ENCODE data around the gene AATF. TPM values are rescaled to one million over a fixed set of nuclear protein-coding genes. Genes with fewer than 3 reads are reported as not detected.

Gene AATF
- total RNA-seq, 1 donor from 2014 or later: 48.0 TPM

DNA sequence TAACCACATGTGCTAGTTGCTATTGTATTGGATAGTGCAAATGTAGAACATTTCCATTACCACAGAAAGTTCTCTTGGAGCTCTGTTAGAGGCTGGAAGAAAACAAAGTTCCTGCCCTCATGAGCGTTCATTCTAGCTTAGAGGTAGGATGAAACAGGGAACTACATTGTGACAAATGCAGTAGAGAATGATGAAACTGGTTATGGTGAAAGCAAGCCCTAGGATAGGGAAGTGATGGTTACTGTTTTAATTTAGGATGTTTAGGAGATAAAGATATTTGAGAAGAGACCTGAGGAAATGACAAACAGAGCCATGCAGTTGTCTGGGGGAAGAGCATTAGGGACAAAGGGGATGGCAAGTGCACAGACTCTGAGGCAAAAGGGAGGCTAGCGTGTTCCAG lies 50.7 kb downstream of the AATF start:
- Mint-ChIP-seq H3K36me3 (peaks cover 74% of the 10 kb centered on the region), H3K9me3 (peaks cover 13% of the 10 kb centered on the region), H3K27me3 (no peaks in the 10 kb centered on the region)

DNA sequence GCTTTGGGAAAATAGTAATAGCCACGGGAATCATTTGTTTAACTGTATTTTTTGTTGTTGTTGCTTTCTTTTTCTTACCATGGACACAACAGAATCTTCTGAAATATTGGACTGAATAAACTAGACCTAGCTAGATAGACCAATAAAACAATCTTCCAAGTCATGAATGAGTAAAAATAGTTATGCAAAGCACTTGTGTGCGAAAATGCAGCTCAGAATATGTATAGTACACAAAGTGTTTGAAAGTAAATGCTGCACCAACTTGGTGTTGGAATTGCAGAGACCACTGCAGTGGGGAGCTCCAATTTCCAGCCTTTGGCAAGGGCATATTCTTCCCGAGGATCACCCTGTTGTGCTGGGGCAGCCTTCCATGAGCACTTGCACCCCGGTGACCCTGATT lies 68.0 kb downstream of the AATF start:
- Mint-ChIP-seq H3K27me3 (no peaks in the 10 kb centered on the region), H3K36me3 (peaks cover 4% of the 10 kb centered on the region), H3K27ac (no peak overlapping the region), H3K9me3 (no peaks in the 10 kb centered on the region), H3K4me3 (no peak overlapping the region), H3K4me1 (ENCODE audit: unreplicated experiment) (no peaks in the 10 kb centered on the region)
- TF ChIP-seq, protein P1, sequence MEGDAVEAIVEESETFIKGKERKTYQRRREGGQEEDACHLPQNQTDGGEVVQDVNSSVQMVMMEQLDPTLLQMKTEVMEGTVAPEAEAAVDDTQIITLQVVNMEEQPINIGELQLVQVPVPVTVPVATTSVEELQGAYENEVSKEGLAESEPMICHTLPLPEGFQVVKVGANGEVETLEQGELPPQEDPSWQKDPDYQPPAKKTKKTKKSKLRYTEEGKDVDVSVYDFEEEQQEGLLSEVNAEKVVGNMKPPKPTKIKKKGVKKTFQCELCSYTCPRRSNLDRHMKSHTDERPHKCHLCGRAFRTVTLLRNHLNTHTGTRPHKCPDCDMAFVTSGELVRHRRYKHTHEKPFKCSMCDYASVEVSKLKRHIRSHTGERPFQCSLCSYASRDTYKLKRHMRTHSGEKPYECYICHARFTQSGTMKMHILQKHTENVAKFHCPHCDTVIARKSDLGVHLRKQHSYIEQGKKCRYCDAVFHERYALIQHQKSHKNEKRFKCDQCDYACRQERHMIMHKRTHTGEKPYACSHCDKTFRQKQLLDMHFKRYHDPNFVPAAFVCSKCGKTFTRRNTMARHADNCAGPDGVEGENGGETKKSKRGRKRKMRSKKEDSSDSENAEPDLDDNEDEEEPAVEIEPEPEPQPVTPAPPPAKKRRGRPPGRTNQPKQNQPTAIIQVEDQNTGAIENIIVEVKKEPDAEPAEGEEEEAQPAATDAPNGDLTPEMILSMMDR (conservative IDR thresholded peaks at IDR 0.05): no peak
- no peak for DNase-seq (ENCODE audit: extremely low spot score, unreplicated experiment)

More for the DNA sequence above, 50.7 kb downstream of the AATF start:
- TF ChIP-seq, protein P1 (conservative IDR thresholded peaks at IDR 0.05): no peak
- DNase-seq (ENCODE audit: extremely low spot score, unreplicated experiment): no peak
- Mint-ChIP-seq H3K4me3 (no peak overlapping the region), H3K27ac (no peak overlapping the region), H3K4me1 (ENCODE audit: unreplicated experiment) (no peaks in the 10 kb centered on the region)

DNA sequence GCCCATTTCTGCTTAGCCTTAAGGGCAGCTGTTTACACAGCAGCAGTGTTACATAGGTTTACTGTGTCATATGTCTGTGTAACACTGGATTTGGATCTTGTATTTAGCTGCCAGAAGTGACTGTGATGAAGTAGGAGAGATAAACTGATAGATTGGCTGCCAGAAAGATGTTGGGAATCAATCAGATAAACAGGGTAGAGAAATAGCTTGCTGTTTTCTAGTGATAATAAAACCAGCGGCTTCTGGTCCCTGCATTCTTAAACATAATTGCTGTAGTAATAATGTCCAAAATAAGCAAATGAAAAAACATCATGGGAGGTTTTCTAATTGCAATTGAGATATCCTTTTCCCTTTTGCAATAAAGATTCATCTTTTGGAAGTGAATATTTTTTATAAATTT lies 68.7 kb downstream of the AATF start:
- no peak overlapping the region for H3K27ac Mint-ChIP-seq
- TF ChIP-seq, protein P1 (conservative IDR thresholded peaks at IDR 0.05): no peak
- no peaks in the 10 kb centered on the region for H3K4me1 Mint-ChIP-seq (ENCODE audit: unreplicated experiment)
- no peaks in the 10 kb centered on the region for H3K9me3 Mint-ChIP-seq
- no peak for DNase-seq (ENCODE audit: extremely low spot score, unreplicated experiment)
- H3K4me3 Mint-ChIP-seq: no peak overlapping the region
- peaks cover 4% of the 10 kb centered on the region for H3K36me3 Mint-ChIP-seq
- H3K27me3 Mint-ChIP-seq: no peaks in the 10 kb centered on the region

DNA sequence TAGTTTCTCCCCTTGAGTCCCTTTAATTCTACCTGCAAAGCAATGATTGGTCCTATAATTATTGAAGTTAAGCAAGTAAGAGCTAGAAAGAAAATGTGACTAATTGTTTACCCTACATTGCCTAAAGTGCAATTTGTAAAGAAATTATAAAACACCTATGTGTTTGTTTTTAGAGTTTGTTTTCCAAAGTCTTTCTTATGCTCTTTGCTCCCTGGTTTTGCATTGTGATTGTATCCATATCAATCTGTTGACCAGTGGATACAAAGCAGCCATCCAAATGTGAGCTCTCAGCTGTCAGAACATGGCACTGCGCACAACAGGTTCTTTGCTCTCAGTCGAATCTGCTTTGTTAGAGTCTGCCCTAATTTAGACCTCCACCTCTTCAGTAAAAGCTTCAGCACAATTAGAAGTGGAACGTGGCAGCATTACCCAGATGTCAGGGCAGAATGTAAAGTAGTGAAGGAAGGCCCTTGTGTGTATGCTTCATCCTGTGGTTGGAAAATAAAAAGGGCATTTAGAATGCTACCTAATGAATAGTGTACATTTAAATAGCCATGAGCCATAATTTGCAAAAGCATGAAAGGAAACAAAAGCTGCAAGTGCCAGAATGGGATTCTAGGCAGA lies 70.5 kb downstream of the AATF start:
- Mint-ChIP-seq H3K9me3 (no peaks in the 10 kb centered on the region), H3K4me3 (no peak overlapping the region), H3K4me1 (ENCODE audit: unreplicated experiment) (no peaks in the 10 kb centered on the region), H3K36me3 (peaks cover 16% of the 10 kb centered on the region), H3K27ac (no peak overlapping the region), H3K27me3 (no peaks in the 10 kb centered on the region)
- DNase-seq (ENCODE audit: extremely low spot score, unreplicated experiment): no peak
- TF ChIP-seq, protein P1 (conservative IDR thresholded peaks at IDR 0.05): no peak

DNA sequence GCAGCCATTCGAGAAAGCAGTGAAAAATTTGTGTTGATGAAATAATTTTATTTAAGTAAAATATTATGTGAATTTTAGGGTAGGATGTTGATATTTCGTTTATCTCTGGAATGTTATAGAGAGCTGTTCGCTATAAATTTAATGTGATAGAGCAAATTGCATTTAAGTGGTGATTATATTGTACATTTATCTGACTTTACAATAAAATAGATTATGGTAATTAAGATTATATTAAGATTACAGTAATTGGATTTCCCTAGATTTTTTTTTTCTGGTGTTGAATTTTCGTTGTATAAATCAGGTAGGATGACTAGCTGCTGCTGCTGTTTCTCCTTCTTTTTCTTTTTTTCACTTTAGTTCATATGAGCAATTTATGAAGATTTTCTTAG lies 71.0 kb downstream of the AATF start:
- Mint-ChIP-seq H3K4me3 (no peak overlapping the region), H3K36me3 (peaks cover 18% of the 10 kb centered on the region), H3K27ac (no peak overlapping the region), H3K4me1 (ENCODE audit: unreplicated experiment) (no peaks in the 10 kb centered on the region), H3K9me3 (no peaks in the 10 kb centered on the region), H3K27me3 (no peaks in the 10 kb centered on the region)
- TF ChIP-seq, protein P1 (conservative IDR thresholded peaks at IDR 0.05): no peak
- no peak for DNase-seq (ENCODE audit: extremely low spot score, unreplicated experiment)
